Endothelial cell of umbilical vein (primary cell): Measurements from ENCODE around the gene TBC1D16. TPM values are rescaled to one million over a fixed set of nuclear protein-coding genes. Genes with fewer than 3 reads are reported as not detected.

ENCODE experiments used
- BruUV-seq: library from RNA; stranded (reverse); fragments of 400-500 nt; replicated peaks from 2 replicates; lab custom pipeline; 2021; lab: Mats Ljungman, UMichigan
- CTCF ChIA-PET: fragments of 300-600, 350-600 bp; sonication (Branson Sonifier 250); formaldehyde crosslinking; loops from one replicate; lab custom pipeline; 2021; ENCODE audit warnings: antibody characterized with exemption, inconsistent platforms; lab: Charles Lee
- POLR2A ChIA-PET: fragments of 300-600, 350-600 bp; sonication (Branson Sonifier 250); formaldehyde crosslinking; loops from one replicate; lab custom pipeline; 2021; ENCODE audit warnings: antibody characterized with exemption, inconsistent platforms; lab: Charles Lee
- DNase-seq: peaks from one replicate; pipeline ENCODE4 v3.0.0-alpha.2; 2011; ENCODE audit warnings: low read depth, low spot score
- FAIRE-seq: peaks from 2 replicates; lab custom pipeline; 2011; peaks lifted over from hg19 to GRCh38; lab: Jason Lieb, UNC
- H2AFZ ChIP-seq: 2 replicates; pipeline ENCODE4 v1.6.0; 2012; ENCODE audit warnings: low read depth, low read length, control low read depth, inconsistent platforms
- H3K27ac ChIP-seq: 2 replicates; pipeline ENCODE4 v1.5.1; 2011; ENCODE audit warnings: low read depth, mild to moderate bottlenecking, control low read depth, low read length, moderate library complexity; ENCODE audit not compliant: insufficient read depth
- H3K27me3 ChIP-seq, 2 experiments: 2 replicates each; pipeline versions ENCODE4 v1.6.0 to v1.6.1; 2011; ENCODE audit warnings: low read length in 2 of 2, mixed read lengths in 1 of 2; ENCODE audit not compliant: control insufficient read depth in 2 of 2, insufficient read depth in 2 of 2
- H3K36me3 ChIP-seq, 2 experiments: 2 replicates in 1 of 2; 3 replicates in 1 of 2; pipeline ENCODE4 v1.5.1; 2011; ENCODE audit warnings: low read length in 2 of 2, mild to moderate bottlenecking in 1 of 2, moderate library complexity in 1 of 2; ENCODE audit not compliant: control insufficient read depth in 2 of 2, insufficient read depth in 2 of 2; ENCODE audit errors: extremely low read depth in 1 of 2
- H3K4me1 ChIP-seq: 3 replicates; pipeline ENCODE4 v1.5.1; 2011; ENCODE audit warnings: mild to moderate bottlenecking, low read length; ENCODE audit not compliant: control insufficient read depth, insufficient read depth; ENCODE audit errors: extremely low read depth
- H3K4me2 ChIP-seq: 2 replicates; pipeline ENCODE4 v1.6.1; 2011; ENCODE audit warnings: low read length, control low read depth, mixed read lengths; ENCODE audit not compliant: insufficient read depth
- H3K4me3 ChIP-seq, 3 experiments: fragments of 200-600 bp in 1 of 3; sonication (generic), shearing (Covaris generic) in 1 of 3; replicated peaks in 1 of 3; 2 replicates each; pipeline ENCODE4 v1.5.1; 2011 to 2016; ENCODE audit warnings: control low read depth in 3 of 3, low read length in 3 of 3, mild to moderate bottlenecking in 2 of 3, inconsistent platforms in 1 of 3, low read depth in 1 of 3, moderate library complexity in 1 of 3; ENCODE audit not compliant: insufficient read depth in 1 of 3
- H3K79me2 ChIP-seq: 2 replicates; pipeline ENCODE4 v1.6.0; 2012; ENCODE audit warnings: low read length, inconsistent platforms; ENCODE audit not compliant: control insufficient read depth, insufficient read depth
- H3K9ac ChIP-seq: replicated peaks from 2 replicates; pipeline ENCODE3; 2011; ENCODE audit warnings: low read length, control low read depth; ENCODE audit not compliant: insufficient read depth; ENCODE audit errors: extremely low read depth
- H3K9me1 ChIP-seq: replicated peaks from 3 replicates; pipeline ENCODE4 v1.6.0; 2011; ENCODE audit warnings: mild to moderate bottlenecking, low read length; ENCODE audit not compliant: control insufficient read depth, insufficient read depth; ENCODE audit errors: extremely low read depth
- H3K9me3 ChIP-seq: replicated peaks from 2 replicates; pipeline ENCODE4 v1.5.1; 2012; ENCODE audit warnings: low read length, inconsistent platforms; ENCODE audit not compliant: control insufficient read depth, insufficient read depth
- H4K20me1 ChIP-seq: replicated peaks from 2 replicates; pipeline ENCODE3; 2011; ENCODE audit warnings: mild to moderate bottlenecking, low read length; ENCODE audit not compliant: control insufficient read depth, insufficient read depth; ENCODE audit errors: extremely low read depth
- CTCF ChIP-seq, 2 donors: IDR thresholded peaks; 1 replicate in 1 of 2; 2 replicates in 1 of 2; pipeline ENCODE4 v1.5.1; 2011; ENCODE audit warnings: low read length in 2 of 2, mild to moderate bottlenecking in 2 of 2, moderate library complexity in 2 of 2, control low read depth in 1 of 2, inconsistent platforms in 1 of 2, low read depth in 1 of 2; ENCODE audit not compliant: insufficient read depth in 1 of 2; ENCODE audit errors: extremely low read depth in 1 of 2
- EZH2 ChIP-seq: IDR thresholded peaks from 2 replicates; pipeline ENCODE4 v1.6.1; 2012; ENCODE audit warnings: borderline replicate concordance, low read depth, mild to moderate bottlenecking, moderate library complexity, low read length, inconsistent platforms; ENCODE audit not compliant: severe bottlenecking
- FOS ChIP-seq: IDR thresholded peaks from 2 replicates; pipeline ENCODE4 v1.6.1; 2011; ENCODE audit warnings: mild to moderate bottlenecking, low read length, moderate library complexity, borderline replicate concordance; ENCODE audit not compliant: insufficient read depth
- GATA2 ChIP-seq: IDR thresholded peaks from 2 replicates; pipeline ENCODE4 v1.7.0; 2011; ENCODE audit warnings: low read depth, mild to moderate bottlenecking, moderate library complexity, mixed read lengths, low read length; ENCODE audit not compliant: insufficient read length, insufficient read depth
- JUN ChIP-seq: IDR thresholded peaks from 2 replicates; pipeline ENCODE4 v1.6.1; 2011; ENCODE audit warnings: borderline replicate concordance, low read depth; ENCODE audit not compliant: insufficient read length, insufficient read depth
- MAX ChIP-seq: IDR thresholded peaks from 2 replicates; pipeline ENCODE4 v1.6.1; 2011; ENCODE audit not compliant: insufficient read depth, insufficient read length
- MYC ChIP-seq: IDR thresholded peaks from one replicate; pipeline ENCODE4 v1.6.1; 2011; ENCODE audit warnings: mild to moderate bottlenecking, low read depth, low read length
- POLR2A ChIP-seq: IDR thresholded peaks from 2 replicates; pipeline ENCODE4 v1.6.1; 2012; ENCODE audit warnings: low read depth, mild to moderate bottlenecking, control low read depth, low read length
- POLR2AphosphoS5 ChIP-seq: IDR thresholded peaks from 2 replicates; pipeline ENCODE4 v1.6.1; 2012; ENCODE audit warnings: low read depth, mild to moderate bottlenecking, control low read depth, low read length, moderate library complexity; ENCODE audit not compliant: insufficient read depth
- dilution Hi-C: fragments of 300-500 bp; cut with MboI; formaldehyde crosslinking; loops from one replicate; pipeline ENCODE4 v1.15.0; 2019; ENCODE audit warnings: low sequenced_read_pairs; ENCODE audit not compliant: extremely low pct_ligation_motif_present
- intact Hi-C: fragments of 100-400 bp; cut with micrococcal nuclease; formaldehyde crosslinking; loops from one replicate; pipeline ENCODE4 v1.10.0; 2022
- polyA plus RNA-seq, 4 experiments: library from polyadenylated mRNA; depleted of rRNA in 3 of 4; stranded (reverse) in 3 of 4; unstranded in 1 of 4; fragments of >200 nt; gene quantifications; 2 replicates each; pipeline versions ENCODE4 v1.2.1 to v1.2.3, GENCODE V29; 2011 to 2012; ENCODE audit warnings: missing spikeins in 1 of 4
- total RNA-seq: library from RNA; stranded (reverse); gene quantifications from 2 replicates; pipeline ENCODE4 v1.2.3, GENCODE V29; 2021

TBC1D16 gene
- total and polyA plus RNA-seq, 2 donors (not counting 3 experiments of a cell fraction or from before 2014, with no cell fraction given): 12.9 to 48.6 TPM

- Histone ChIP-seq H3K27me3 (no peaks in the 10 kb centered on the region), H3K4me2 (no peak overlapping the region), H3K4me3 (no peak overlapping the region), H4K20me1 (no peaks in the 10 kb centered on the region), H3K36me3 (peaks cover 0 to 20% of the 10 kb centered on the region in 2 experiments), H2AFZ (no peak overlapping the region), H3K4me1 (no peaks in the 10 kb centered on the region), H3K79me2 (no peaks in the 10 kb centered on the region), H3K9ac (no peak overlapping the region), H3K27ac (no peak overlapping the region), H3K9me3 (no peaks in the 10 kb centered on the region), H3K9me1 (no peaks in the 10 kb centered on the region)
- no peak for FAIRE-seq
- CTCF ChIA-PET: no interaction called here
- POLR2A ChIA-PET: no interaction called here
- dilution Hi-C loops (no loop called here), intact Hi-C loops (no loop called here)
- TF ChIP-seq FOS: no peak
- TF ChIP-seq POLR2A: no peak
- TF ChIP-seq MAX: no peak
- TF ChIP-seq JUN: no peak
- no peak for TF ChIP-seq POLR2AphosphoS5
- no peak for TF ChIP-seq EZH2
- TF ChIP-seq CTCF (IDR thresholded peaks at IDR 0.05; ENCODE audit: extremely low read depth in 1 of 2, insufficient read depth in 1 of 2, low read depth in 1 of 2, low read length in 2 of 2): no peak
- TF ChIP-seq MYC: no peak
- no peak for TF ChIP-seq GATA2
- DNase-seq: no peak
- BruUV-seq: no TSS peak
Measured at GRCh38 chr17:79951361-79952264, 84.1 kb downstream of the TBC1D16 start.
